OCI-LY3 (cell line): ENCODE measurements around the gene ACY1.

Experiments
- H2AFZ ChIP-seq: fragments of 200-600, 300-600 bp; shearing (Covaris generic); 2 replicates; pipeline ENCODE4 v1.6.0; 2014; ENCODE audit warnings: antibody characterized with exemption, low read depth, low read length
- H3K27ac ChIP-seq: fragments of 200-600, 300-600 bp; sonication (generic); 2 replicates; pipeline ENCODE4 v1.5.1; 2014; ENCODE audit warnings: mild to moderate bottlenecking, low read length, moderate library complexity, mixed read lengths
- H3K27me3 ChIP-seq: fragments of 200-600, 300-600 bp; sonication (generic); 2 replicates; pipeline ENCODE4 v1.6.1; 2014; ENCODE audit warnings: low read depth, low read length, mixed read lengths
- H3K36me3 ChIP-seq: fragments of 200-600, 300-600 bp; sonication (generic); replicated peaks from 2 replicates; pipeline ENCODE3; 2014; ENCODE audit warnings: low read depth, low read length, mixed read lengths
- H3K4me1 ChIP-seq: fragments of 300-600, 200-600 bp; sonication (generic); 2 replicates; pipeline ENCODE4 v1.6.1; 2014; ENCODE audit warnings: low read length, mixed read lengths
- H3K4me2 ChIP-seq: fragments of 200-600, 300-600 bp; sonication (generic); 2 replicates; pipeline ENCODE4 v1.6.1; 2014; ENCODE audit warnings: low read length, mixed read lengths
- H3K4me3 ChIP-seq: fragments of 300-600, 200-600 bp; sonication (generic); 2 replicates; pipeline ENCODE4 v1.5.1; 2014; ENCODE audit warnings: antibody characterized with exemption, mild to moderate bottlenecking, low read length, moderate library complexity
- H3K79me2 ChIP-seq: fragments of 300-600, 200-600 bp; shearing (Covaris generic); 2 replicates; pipeline ENCODE4 v1.6.1; 2014; ENCODE audit warnings: mild to moderate bottlenecking, low read length, mixed read lengths
- H3K9ac ChIP-seq: fragments of 300-600, 200-600 bp; shearing (Covaris generic); 2 replicates; pipeline ENCODE4 v1.6.0; 2014; ENCODE audit warnings: mild to moderate bottlenecking, low read length, moderate library complexity
- H3K9me3 ChIP-seq: fragments of 200-600, 300-600 bp; shearing (Covaris generic); 2 replicates; pipeline ENCODE4 v1.6.1; 2014; ENCODE audit warnings: low read length, mixed read lengths; ENCODE audit not compliant: insufficient read depth
- H4K20me1 ChIP-seq: fragments of 200-600, 300-600 bp; sonication (generic); 2 replicates; pipeline ENCODE4 v1.6.1; 2016; ENCODE audit warnings: low read length, mixed read lengths; ENCODE audit not compliant: insufficient read depth
- EZH2phosphoT487 ChIP-seq: fragments of 200-600 bp; shearing (Covaris generic); IDR thresholded peaks from 2 replicates; pipeline ENCODE4 v1.6.1; 2018; ENCODE audit warnings: antibody characterized with exemption, mixed run types, low read depth
- TF ChIP-seq, protein P1 (sequence below): fragments of 200-600, 300-600 bp; sonication (generic); IDR thresholded peaks from 2 replicates; pipeline ENCODE4 v1.5.1; 2014; ENCODE audit warnings: antibody characterized with exemption, low read length, low read depth

The ACY1 gene

DNA sequence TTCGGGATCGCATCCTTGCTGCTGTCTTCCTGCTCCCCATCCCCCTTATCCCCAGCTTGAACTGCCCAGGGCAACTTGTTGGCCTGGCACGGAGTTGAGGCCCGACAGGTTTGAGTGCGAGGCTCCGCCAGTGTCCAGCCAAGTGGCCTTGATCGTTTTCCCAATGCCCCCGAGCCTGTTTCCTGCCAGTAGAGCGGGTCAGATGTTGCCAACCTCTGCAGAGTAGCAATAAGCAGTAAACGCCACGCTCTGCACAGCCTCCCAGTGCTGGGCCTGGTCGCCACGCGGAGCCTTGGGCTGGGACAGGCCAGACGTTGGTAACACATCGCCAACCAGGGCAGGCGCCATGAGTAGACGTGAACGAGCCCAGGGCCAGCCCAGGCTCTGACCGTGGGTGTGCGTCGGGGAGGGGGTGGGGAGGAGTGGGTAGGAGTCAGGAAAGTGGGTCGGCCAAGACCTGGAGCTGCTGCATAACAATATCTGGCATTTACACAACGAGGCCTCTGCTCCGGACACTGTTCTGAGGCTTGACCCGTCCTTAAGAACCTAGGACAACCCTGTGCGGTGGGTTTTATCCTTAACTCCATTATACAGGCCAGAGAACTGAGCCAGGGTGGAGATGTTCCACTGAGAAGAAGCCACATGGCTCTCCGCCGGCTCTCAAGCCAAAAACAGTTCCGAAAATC is 8.9 kb upstream of the ACY1 start:
- Histone ChIP-seq H3K9me3 (no peaks in the 10 kb centered on the region), H3K36me3 (peaks cover 5% of the 10 kb centered on the region), H3K4me2 (peak overlapping the region; percentile 100), H2AFZ (peak overlapping the region; percentile 99), H3K9ac (peak overlapping the region; percentile 96), H3K4me1 (peaks cover 14% of the 10 kb centered on the region), H3K27ac (peak overlapping the region; percentile 41), H3K4me3 (peak overlapping the region; percentile 98), H3K79me2 (peaks cover 8% of the 10 kb centered on the region), H4K20me1 (no peaks in the 10 kb centered on the region), H3K27me3 (no peaks in the 10 kb centered on the region)
- TF ChIP-seq, protein P1, sequence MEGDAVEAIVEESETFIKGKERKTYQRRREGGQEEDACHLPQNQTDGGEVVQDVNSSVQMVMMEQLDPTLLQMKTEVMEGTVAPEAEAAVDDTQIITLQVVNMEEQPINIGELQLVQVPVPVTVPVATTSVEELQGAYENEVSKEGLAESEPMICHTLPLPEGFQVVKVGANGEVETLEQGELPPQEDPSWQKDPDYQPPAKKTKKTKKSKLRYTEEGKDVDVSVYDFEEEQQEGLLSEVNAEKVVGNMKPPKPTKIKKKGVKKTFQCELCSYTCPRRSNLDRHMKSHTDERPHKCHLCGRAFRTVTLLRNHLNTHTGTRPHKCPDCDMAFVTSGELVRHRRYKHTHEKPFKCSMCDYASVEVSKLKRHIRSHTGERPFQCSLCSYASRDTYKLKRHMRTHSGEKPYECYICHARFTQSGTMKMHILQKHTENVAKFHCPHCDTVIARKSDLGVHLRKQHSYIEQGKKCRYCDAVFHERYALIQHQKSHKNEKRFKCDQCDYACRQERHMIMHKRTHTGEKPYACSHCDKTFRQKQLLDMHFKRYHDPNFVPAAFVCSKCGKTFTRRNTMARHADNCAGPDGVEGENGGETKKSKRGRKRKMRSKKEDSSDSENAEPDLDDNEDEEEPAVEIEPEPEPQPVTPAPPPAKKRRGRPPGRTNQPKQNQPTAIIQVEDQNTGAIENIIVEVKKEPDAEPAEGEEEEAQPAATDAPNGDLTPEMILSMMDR, result no peak
- no peak for TF ChIP-seq EZH2phosphoT487

DNA sequence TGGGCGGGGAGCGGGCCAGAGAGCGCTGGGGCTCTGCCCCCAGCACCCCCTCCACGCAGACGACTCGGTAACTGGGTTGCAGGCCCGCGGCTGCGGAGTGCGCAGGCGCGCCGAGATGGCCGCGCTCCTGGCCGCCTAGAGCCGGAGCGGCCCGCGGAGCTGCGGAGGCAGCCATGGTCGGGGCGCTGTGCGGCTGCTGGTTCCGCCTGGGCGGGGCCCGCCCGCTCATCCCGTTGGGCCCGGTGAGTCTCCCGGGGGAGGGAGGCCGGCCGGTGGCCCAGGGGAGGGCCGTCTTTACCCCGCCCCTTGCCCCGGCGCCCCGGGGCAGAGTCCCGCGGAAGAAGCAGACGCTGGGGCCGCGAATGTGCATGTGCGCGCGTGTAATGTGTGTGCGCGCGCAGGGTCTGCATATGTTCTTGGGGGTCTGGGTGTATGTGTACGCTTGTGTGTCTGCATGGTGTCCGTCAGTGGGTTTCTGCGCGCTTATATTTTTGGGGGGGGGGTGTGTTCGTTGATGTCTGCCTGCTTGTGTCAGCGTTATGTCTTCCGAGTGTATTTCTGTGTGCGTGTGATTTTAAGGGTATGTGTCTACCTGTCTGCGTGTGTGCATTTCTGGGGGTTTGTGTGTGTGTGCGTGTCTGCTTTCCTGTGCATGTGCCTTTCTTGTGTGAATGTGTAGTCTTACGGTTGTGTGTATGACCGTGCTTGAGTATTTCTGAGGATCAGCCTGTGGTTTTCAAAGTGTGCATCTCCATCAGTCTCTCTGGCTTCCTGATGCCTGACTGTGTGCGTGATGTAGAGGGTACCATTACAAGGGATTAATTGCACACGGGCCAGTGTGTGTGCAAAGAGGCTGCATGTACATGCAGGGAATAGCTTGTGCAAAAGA is 8.1 kb upstream of the ACY1 start, which contains the start of gene ABHD14A:
Gene ABHD14A, plus strand, starts transcription at position 102 of the 889 bp plus-strand sequence. Its CDS starts 72 bp downstream, at position 174.
- Histone ChIP-seq H3K36me3 (peaks cover 7% of the 10 kb centered on the region), H3K79me2 (peaks cover 8% of the 10 kb centered on the region), H3K4me3 (peak within 1 kb of the TSS; percentile 98), H3K4me1 (peaks cover 14% of the 10 kb centered on the region), H3K9ac (peak within 1 kb of the TSS; percentile 96), H4K20me1 (no peaks in the 10 kb centered on the region), H3K27ac (peak within 1 kb of the TSS; percentile 41), H3K9me3 (no peaks in the 10 kb centered on the region), H2AFZ (peak within 1 kb of the TSS; percentile 99), H3K27me3 (no peaks in the 10 kb centered on the region), H3K4me2 (peak within 1 kb of the TSS; percentile 100)
- no peak for TF ChIP-seq EZH2phosphoT487
- TF ChIP-seq, protein P1, result no peak

DNA sequence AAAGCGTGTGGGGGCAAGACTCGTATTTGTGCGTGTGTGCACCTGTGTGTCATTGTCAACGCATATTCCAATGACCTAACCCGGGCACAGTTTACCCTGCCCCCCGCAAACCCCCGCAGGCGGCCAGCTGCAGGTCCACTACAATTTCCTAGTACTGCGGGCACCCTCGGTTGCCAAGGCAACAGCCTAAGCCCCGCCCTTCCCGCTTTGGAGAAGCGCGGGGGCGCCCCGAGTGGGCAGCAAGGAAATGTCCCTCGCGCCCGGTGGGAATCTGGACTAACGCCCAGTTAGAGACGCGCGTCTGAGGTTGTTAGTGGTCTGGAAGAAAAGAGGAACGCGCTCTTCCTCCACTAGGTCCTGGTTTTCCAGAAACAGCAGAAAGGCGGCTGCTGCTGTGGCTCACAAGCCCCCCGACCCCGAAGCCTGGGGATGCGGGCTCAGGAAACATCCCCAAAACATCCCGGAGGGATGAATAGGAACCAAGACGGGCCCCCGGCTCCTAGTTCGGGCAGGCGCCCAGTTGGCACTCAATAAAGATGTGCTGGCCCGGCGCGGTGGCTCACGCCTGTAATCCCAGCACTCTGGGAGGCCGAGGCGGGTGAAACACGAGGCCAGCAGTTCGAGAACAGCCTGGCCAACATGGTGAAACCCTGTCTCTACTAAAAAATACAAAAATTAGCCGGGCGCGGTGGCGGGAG is 7.3 kb upstream of the ACY1 start:
- no peak for TF ChIP-seq EZH2phosphoT487
- TF ChIP-seq, protein P1, result no peak
- Histone ChIP-seq H3K27ac (no peak overlapping the region), H3K36me3 (peaks cover 5% of the 10 kb centered on the region), H2AFZ (peak overlapping the region; percentile 99; the same call in 1 of the 2 replicates), H3K9ac (peak overlapping the region; percentile 96; the same call in 1 of the 2 replicates), H3K4me1 (peaks cover 14% of the 10 kb centered on the region), H4K20me1 (no peaks in the 10 kb centered on the region), H3K4me2 (peak overlapping the region; percentile 100), H3K79me2 (peaks cover 8% of the 10 kb centered on the region), H3K4me3 (peak overlapping the region; percentile 98), H3K27me3 (no peaks in the 10 kb centered on the region), H3K9me3 (no peaks in the 10 kb centered on the region)
